ENCODE results near the gene FAM227A.
"Not testable (repeated sequence)": the region's sequence is repeated elsewhere in the genome, so short reads cannot be mapped to it uniquely, and the experiment has no call there.

The FAM227A gene

GRCh38 chr22:38610234-38610633 lies 46.0 kb downstream of the FAM227A start:
- DNase-seq: no peak

GRCh38 chr22:38608992-38609750 lies 47.0 kb downstream of the FAM227A start:
- no peak for DNase-seq

- no peak for DNase-seq
Observed at GRCh38 chr22:38607680-38608079, 48.5 kb downstream of the FAM227A start.

- no peak for DNase-seq
Observed at GRCh38 chr22:38602166-38602565, 54.0 kb downstream of the FAM227A start.

GRCh38 chr22:38601221-38601764 lies 54.9 kb downstream of the FAM227A start:
- no peak for DNase-seq

- DNase-seq: no peak
Observed at GRCh38 chr22:38599466-38599865, 56.7 kb downstream of the FAM227A start.

GRCh38 chr22:38582923-38583322 lies 73.3 kb downstream of the FAM227A start:
- not testable (repeated sequence) for DNase-seq

GRCh38 chr22:38578505-38578904 lies 77.7 kb downstream of the FAM227A start:
- DNase-seq: no peak

- DNase-seq: no peak
Observed at GRCh38 chr22:38572065-38572464, 84.1 kb downstream of the FAM227A start.

GRCh38 chr22:38570779-38571364 lies 85.3 kb downstream of the FAM227A start:
- peak; percentile 6 for DNase-seq

GRCh38 chr22:38569972-38570778 lies 86.0 kb downstream of the FAM227A start, which contains the start of gene DMC1:
DMC1 (minus strand) TSS chr22:38570183; CDS start chr22:38568256, 1,927 bp downstream.
- DNase-seq: peak; percentile 98

- DNase-seq: no peak
Observed at GRCh38 chr22:38569181-38569971, 86.8 kb downstream of the FAM227A start.

GRCh38 chr22:38567531-38568285 lies 88.5 kb downstream of the FAM227A start:
- DNase-seq: no peak

- DNase-seq: no peak
Observed at GRCh38 chr22:38566726-38567504, 89.3 kb downstream of the FAM227A start.

- no peak for DNase-seq
Observed at GRCh38 chr22:38565441-38565840, 90.8 kb downstream of the FAM227A start.

GRCh38 chr22:38564669-38565068 lies 91.5 kb downstream of the FAM227A start:
- DNase-seq: no peak

GRCh38 chr22:38554281-38554680 lies 101.9 kb downstream of the FAM227A start:
- no peak for DNase-seq

- no peak for DNase-seq
Observed at GRCh38 chr22:38549101-38549894, 106.9 kb downstream of the FAM227A start.

GRCh38 chr22:38540701-38541100 lies 115.5 kb downstream of the FAM227A start:
- DNase-seq: no peak

Measured in stimulated activated naive CD4-positive, alpha-beta T cell treated with Interleukin-2 at 50 U/mL for 16 hours (primary cell).